Right ventricle myocardium superior (tissue), 1 donor: ENCODE measurements around the gene VDR. TPM values are rescaled to one million over a fixed set of nuclear protein-coding genes. Genes with fewer than 3 reads are reported as not detected.
A peak's percentile ranks its signal among the peaks of the same experiment; 100 is the strongest.
"Not testable (repeated sequence)": the region's sequence is repeated elsewhere in the genome, so short reads cannot be mapped to it uniquely, and the experiment has no call there.

ENCODE experiments used
- ATAC-seq: fragments of 200-7000 bp; cut with Tn5 transposase; one replicate; pipeline ENCODE4 v1.9.1; 2020; ENCODE audit warnings: mild to moderate bottlenecking; ENCODE audit not compliant: poor library complexity
- DNase-seq: peaks from one replicate; pipeline ENCODE4 v3.0.0-alpha.2; 2020
- intact Hi-C: fragments of 100-400 bp; cut with DNase I; formaldehyde crosslinking; loops from one replicate; pipeline ENCODE4 v1.11.2; 2022
- total RNA-seq: library from RNA; stranded (reverse); fragmentation: NEBNext Ultra II Directional; extraction: Animal tissue kit (Norgen Biotek cat#: 25700); gene quantifications from one replicate; pipeline ENCODE4 v1.2.1, GENCODE V29; 2021
- donor health status: DM: no; HTN: yes; CAD: no; lungs with severe emphysema.

VDR gene
- total RNA-seq, 1 donor from 2014 or later: 0.11 TPM

- intact Hi-C loops: no loop called here
- no peak for DNase-seq
- ATAC-seq: no peak
Measured at GRCh38 chr12:47860279-47860841, 44.4 kb downstream of the VDR start.

- no peak for ATAC-seq
- intact Hi-C loops: no loop called here
- DNase-seq: no peak
Measured at GRCh38 chr12:47858511-47859266, 46.1 kb downstream of the VDR start.

- ATAC-seq: no peak
- DNase-seq: no peak
- intact Hi-C loops: no loop called here
Measured at GRCh38 chr12:47856721-47857575, 47.8 kb downstream of the VDR start.

- intact Hi-C loops: no loop called here
- no peak for DNase-seq
- no peak for ATAC-seq
Measured at GRCh38 chr12:47856094-47856493, 48.7 kb downstream of the VDR start.

GRCh38 chr12:47855502-47855901 lies 49.3 kb downstream of the VDR start:
- ATAC-seq: no peak
- intact Hi-C loops: no loop called here

GRCh38 chr12:47854531-47854930 lies 50.3 kb downstream of the VDR start:
- DNase-seq: no peak
- intact Hi-C loops: no loop called here
- no peak for ATAC-seq

More at GRCh38 chr12:47855502-47855901, 49.3 kb downstream of the VDR start:
- DNase-seq: no peak

- DNase-seq (no peak), ATAC-seq (peak; percentile 60)
- intact Hi-C loops: no loop called here
Measured at GRCh38 chr12:47852096-47852571, 52.7 kb downstream of the VDR start.

GRCh38 chr12:47851303-47851952 lies 53.4 kb downstream of the VDR start:
- intact Hi-C loops: no loop called here
- DNase-seq: no peak
- ATAC-seq: no peak

GRCh38 chr12:47850153-47851084 lies 54.4 kb downstream of the VDR start:
- no peak for ATAC-seq
- intact Hi-C loops: no loop called here

GRCh38 chr12:47849261-47849660 lies 55.5 kb downstream of the VDR start:
- ATAC-seq: no peak
- DNase-seq: no peak
- intact Hi-C loops: no loop called here

More at GRCh38 chr12:47850153-47851084, 54.4 kb downstream of the VDR start:
- DNase-seq: no peak

- ATAC-seq: no peak
- no peak for DNase-seq
- intact Hi-C loops: no loop called here
Measured at GRCh38 chr12:47848853-47849252, 55.9 kb downstream of the VDR start.

GRCh38 chr12:47846294-47846996 lies 58.3 kb downstream of the VDR start:
- intact Hi-C loops: no loop called here
- DNase-seq: no peak
- no peak for ATAC-seq

- no peak for DNase-seq
- no peak for ATAC-seq
- intact Hi-C loops: no loop called here
Measured at GRCh38 chr12:47845081-47845480, 59.7 kb downstream of the VDR start.

- intact Hi-C loops: no loop called here
- DNase-seq: peak; percentile 61
- peak; percentile 59 for ATAC-seq
Measured at GRCh38 chr12:47844264-47845019, 60.4 kb downstream of the VDR start.

- DNase-seq (no peak), ATAC-seq (no peak)
- intact Hi-C loops: no loop called here
Measured at GRCh38 chr12:47843226-47843980, 61.4 kb downstream of the VDR start.

GRCh38 chr12:47842543-47842942 lies 62.3 kb downstream of the VDR start:
- DNase-seq, intact Hi-C loops, ATAC-seq: not testable (repeated sequence)
